HL-60 (cell line): Measurements from ENCODE around the gene NEK9.

Source experiments
- DNase-seq, 2 experiments: peaks; one replicate each; pipeline ENCODE4 v3.0.0-alpha.2; 2010 to 2020; ENCODE audit warnings: low read depth in 1 of 2, low spot score in 1 of 2
- H3K27ac ChIP-seq: fragments of 250-450 bp; sonication (Bioruptor Pico); replicated peaks from 2 replicates; pipeline ENCODE4 v1.5.1; 2020; ENCODE audit warnings: mild to moderate bottlenecking, moderate library complexity
- H3K27me3 ChIP-seq: fragments of 250-450 bp; sonication (Bioruptor Pico); 2 replicates; pipeline ENCODE4 v1.5.1; 2021; ENCODE audit warnings: mild to moderate bottlenecking, moderate library complexity; ENCODE audit not compliant: insufficient read depth, poor library complexity, severe bottlenecking
- H3K4me3 ChIP-seq: replicated peaks from 2 replicates; pipeline ENCODE4 v1.5.1; 2011; ENCODE audit warnings: mild to moderate bottlenecking, control low read depth, low read length; ENCODE audit not compliant: insufficient read depth
- CTCF ChIP-seq: IDR thresholded peaks from one replicate; pipeline ENCODE4 v1.5.1; 2011; ENCODE audit warnings: low read length, control low read depth, inconsistent platforms; ENCODE audit not compliant: insufficient read depth
- GABPA ChIP-seq: IDR thresholded peaks from 2 replicates; pipeline ENCODE4 v1.6.1; 2012; ENCODE audit warnings: low read depth
- POLR2AphosphoS5 ChIP-seq: IDR thresholded peaks from 2 replicates; pipeline ENCODE4 v1.6.1; 2012; ENCODE audit warnings: low read depth
- REST ChIP-seq: IDR thresholded peaks from 2 replicates; pipeline ENCODE4 v1.6.1; 2012; ENCODE audit warnings: low read depth; ENCODE audit not compliant: insufficient replicate concordance
- SPI1 ChIP-seq: IDR thresholded peaks from 2 replicates; pipeline ENCODE4 v1.6.1; 2012; ENCODE audit warnings: low read depth, mild to moderate bottlenecking, borderline replicate concordance

The NEK9 gene

GRCh38 chr14:75156111-75156510 lies 29.3 kb upstream of the NEK9 start:
- no peak for DNase-seq
- Histone ChIP-seq H3K27me3 (no peaks in the 10 kb centered on the region), H3K27ac (no peak overlapping the region), H3K4me3 (no peak overlapping the region)
- TF ChIP-seq CTCF = no peak
- no peak for TF ChIP-seq SPI1
- TF ChIP-seq REST = no peak
- no peak for TF ChIP-seq POLR2AphosphoS5
- TF ChIP-seq GABPA = no peak

GRCh38 chr14:75155169-75155568 lies 28.3 kb upstream of the NEK9 start:
- no peak for TF ChIP-seq REST
- TF ChIP-seq CTCF = no peak
- TF ChIP-seq SPI1 = no peak
- Histone ChIP-seq H3K4me3 (no peak overlapping the region), H3K27me3 (no peaks in the 10 kb centered on the region), H3K27ac (no peak overlapping the region)
- DNase-seq = no peak

GRCh38 chr14:75153295-75153694 lies 26.4 kb upstream of the NEK9 start:
- no peak for DNase-seq
- TF ChIP-seq CTCF (no peak), POLR2AphosphoS5 (no peak), REST (no peak), GABPA (no peak), SPI1 (no peak)
- Histone ChIP-seq H3K4me3 (no peak overlapping the region), H3K27me3 (no peaks in the 10 kb centered on the region), H3K27ac (no peak overlapping the region)
